ENCODE results near the gene RCBTB2.

DNA sequence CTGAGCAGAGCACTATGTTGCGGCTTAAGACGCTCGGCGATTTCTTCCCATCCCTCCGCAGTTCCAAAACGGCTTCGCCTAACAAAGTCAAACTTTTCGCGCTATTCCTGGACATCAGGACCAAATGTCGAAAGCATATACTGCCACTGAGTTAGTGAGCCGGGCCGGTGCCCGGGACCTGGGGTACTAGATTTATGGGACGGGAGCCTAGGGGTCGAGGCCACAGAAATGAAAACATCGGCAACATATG, 699 bp downstream of the RCBTB2 start:
- TF ChIP-seq, protein P1, sequence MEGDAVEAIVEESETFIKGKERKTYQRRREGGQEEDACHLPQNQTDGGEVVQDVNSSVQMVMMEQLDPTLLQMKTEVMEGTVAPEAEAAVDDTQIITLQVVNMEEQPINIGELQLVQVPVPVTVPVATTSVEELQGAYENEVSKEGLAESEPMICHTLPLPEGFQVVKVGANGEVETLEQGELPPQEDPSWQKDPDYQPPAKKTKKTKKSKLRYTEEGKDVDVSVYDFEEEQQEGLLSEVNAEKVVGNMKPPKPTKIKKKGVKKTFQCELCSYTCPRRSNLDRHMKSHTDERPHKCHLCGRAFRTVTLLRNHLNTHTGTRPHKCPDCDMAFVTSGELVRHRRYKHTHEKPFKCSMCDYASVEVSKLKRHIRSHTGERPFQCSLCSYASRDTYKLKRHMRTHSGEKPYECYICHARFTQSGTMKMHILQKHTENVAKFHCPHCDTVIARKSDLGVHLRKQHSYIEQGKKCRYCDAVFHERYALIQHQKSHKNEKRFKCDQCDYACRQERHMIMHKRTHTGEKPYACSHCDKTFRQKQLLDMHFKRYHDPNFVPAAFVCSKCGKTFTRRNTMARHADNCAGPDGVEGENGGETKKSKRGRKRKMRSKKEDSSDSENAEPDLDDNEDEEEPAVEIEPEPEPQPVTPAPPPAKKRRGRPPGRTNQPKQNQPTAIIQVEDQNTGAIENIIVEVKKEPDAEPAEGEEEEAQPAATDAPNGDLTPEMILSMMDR (IDR thresholded peaks at IDR 0.05), result no peak
- no peak for TF ChIP-seq POLR2A (IDR thresholded peaks at IDR 0.05)

All from breast epithelium (tissue), 3 donors.